IPS-NIHi7 (cell line): Measurements from ENCODE around the gene HCN2.

ENCODE experiments used
- DNase-seq: peaks from one replicate; pipeline ENCODE4 v3.0.0; 2012; ENCODE audit warnings: mixed read lengths; ENCODE audit errors: extremely low spot score

The HCN2 gene

DNA sequence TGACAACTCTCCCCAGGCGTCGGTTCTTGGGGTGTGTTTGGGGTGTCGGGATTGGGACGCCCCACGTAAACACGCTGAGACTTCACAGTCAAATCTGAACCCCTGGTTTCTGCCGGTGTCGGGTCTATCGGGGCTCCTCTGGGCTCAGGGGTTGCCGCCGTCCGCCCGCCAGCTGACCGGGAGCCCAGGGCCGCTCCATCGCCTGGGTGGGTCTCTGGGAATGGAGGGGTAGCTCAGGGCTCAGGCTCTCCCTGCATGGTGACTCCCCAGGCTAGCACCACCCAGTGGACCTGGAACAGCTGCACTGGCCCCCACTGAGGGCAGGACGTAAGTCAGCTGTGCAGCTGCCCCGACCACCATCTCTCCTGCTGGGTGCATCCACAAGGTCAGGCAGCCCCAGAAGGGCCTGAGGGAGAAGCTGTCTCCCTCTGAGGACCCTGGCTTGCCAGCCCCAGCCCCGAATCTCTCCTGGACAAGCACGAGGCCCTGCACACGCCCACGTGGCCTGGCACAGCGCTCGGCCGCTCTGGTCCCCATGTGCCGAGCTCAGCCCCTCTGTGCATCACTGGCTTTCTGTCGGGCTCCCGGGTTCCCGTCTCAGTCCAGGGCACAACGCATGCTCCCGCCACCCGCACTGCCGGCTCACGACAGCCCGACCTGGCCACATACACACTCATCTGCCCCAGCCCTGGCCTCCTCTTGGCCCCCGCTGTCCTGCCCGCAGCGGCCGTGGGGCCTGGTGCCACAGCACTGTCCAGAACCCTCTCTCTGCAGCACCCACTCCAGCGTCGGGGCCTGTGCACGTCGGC is 67.3 kb downstream of the HCN2 start:
- no peak for DNase-seq

DNA sequence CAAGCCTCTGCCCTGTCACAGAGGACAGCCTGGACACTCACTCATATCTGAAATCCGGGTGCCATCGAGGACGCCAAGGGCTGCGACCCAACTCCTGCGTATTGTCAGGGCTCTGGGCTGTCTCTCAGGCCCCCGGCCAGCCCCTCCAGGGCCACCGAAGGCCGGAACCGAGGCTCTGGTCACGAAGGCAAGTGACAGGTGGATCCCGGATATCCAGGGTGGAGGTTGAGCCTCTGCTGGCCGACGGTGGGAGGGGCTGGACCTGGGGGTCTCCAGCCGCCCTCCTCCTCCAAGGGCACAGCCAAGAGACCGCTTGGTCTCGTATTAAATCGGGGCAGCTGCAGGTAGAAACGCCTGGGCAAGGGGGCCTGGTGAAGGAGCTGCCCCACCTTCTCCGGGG is 67.9 kb downstream of the HCN2 start:
- no peak for DNase-seq

DNA sequence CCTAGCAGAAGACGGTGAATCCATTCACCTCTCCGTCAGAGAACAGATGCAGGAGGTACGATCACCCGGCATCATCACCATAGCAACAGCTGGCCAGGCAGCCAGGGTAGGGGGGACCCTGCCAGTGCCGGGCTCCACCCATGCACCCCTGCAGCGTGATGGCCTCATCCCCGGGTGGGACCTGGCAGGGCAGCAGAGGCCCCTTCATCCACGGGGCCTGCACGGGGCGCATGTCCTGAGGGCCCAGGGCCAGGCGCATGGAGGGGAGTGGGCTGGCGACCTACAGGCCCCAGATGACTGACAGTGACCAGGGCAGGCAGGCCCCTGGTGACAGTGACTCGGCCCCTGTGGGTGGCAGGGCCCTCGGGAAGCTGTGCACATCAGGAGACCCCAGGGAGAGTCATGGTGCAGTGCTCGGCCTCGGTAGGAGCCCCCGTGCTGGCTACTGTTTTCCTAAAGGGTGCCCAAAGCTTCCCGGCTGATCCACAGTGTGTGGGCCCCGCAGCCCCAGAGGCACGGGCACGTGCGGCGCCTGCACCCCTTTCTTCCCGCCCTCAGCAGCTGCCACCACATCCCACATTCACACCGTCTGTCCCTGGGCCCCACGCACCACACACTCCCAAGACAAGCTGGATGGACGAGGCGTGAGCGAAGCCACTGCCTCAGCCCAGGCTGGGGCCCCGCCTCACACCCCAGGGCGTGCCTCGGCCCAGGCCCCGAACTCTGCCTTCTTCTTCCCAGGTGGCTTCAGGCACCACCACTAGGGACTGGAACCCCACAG is 68.6 kb downstream of the HCN2 start:
- no peak for DNase-seq

DNA sequence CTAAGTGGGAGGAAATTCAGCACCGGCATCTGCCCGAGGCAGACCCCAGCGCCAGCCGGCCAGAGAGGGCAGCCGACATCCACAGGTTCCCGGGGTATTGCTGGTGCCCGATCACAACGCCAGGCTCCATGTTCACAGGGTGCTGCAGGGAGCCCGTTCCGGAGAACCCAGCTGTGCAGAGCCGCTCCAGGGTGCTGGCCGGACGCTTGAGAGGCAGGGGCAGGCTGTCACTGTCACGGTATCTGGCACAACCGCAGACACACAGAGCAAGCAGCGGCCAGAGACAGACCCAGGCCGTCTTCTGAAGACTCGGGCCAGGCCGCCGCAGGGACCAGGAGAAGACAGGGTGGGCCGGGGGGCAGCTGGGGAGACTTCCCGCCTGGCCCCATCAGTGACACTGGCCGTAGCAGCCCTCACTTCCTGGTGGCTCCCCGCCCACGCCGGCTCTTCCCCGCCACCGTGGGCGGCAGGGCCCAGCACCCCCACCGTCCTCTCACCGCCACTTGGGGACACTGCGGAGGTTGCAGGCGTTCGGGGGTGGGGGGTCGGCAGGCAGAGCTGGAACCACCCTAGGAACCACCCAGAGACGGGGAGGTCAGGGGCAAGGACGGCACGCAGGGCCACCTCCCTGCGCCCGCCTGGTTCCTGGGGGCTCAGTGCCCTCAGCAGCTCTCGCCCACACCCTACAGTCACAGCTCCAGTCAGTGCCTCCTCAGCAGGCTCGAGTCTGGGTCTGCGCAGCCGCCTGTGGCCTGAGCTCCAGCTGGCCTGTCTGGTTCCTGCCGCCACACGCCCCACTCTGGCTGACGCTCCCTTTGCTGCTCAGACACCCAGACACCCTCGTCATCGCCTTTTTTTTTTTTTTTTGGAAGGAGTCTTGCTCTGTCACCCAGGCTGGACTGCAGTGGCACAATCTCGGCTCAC is 69.5 kb downstream of the HCN2 start:
- DNase-seq, result no peak

DNA sequence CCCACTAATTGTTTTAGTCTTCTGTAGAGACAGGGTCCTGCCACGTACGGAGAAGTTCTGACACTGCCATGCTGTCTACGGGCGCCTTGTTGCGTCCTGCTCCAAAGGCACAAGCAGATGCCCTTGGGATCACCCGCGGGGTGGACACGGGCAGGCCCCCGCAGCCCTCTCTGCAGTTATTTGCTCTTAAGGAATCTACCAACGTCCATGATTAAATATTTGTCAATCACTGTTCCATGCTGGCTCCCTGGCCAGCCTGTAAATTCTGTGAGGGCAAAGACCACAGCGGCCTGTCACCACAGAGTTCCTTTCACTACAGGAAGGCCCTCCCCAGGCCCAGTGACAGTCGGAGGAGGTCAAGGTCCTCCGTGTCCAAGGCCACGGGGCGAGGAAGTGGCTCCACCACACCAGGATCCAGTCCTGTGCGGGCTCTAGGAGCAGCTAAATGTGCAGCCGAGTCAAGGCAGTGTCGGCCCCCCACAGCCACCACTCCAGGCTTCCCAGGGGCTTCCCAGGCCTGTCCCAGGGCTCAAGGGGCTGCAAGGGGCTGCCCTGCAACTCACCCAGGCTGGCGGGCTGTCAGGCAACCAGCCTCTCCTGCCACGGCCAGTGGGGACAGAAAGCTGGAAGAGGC is 71.2 kb downstream of the HCN2 start:
- DNase-seq, result no peak

DNA sequence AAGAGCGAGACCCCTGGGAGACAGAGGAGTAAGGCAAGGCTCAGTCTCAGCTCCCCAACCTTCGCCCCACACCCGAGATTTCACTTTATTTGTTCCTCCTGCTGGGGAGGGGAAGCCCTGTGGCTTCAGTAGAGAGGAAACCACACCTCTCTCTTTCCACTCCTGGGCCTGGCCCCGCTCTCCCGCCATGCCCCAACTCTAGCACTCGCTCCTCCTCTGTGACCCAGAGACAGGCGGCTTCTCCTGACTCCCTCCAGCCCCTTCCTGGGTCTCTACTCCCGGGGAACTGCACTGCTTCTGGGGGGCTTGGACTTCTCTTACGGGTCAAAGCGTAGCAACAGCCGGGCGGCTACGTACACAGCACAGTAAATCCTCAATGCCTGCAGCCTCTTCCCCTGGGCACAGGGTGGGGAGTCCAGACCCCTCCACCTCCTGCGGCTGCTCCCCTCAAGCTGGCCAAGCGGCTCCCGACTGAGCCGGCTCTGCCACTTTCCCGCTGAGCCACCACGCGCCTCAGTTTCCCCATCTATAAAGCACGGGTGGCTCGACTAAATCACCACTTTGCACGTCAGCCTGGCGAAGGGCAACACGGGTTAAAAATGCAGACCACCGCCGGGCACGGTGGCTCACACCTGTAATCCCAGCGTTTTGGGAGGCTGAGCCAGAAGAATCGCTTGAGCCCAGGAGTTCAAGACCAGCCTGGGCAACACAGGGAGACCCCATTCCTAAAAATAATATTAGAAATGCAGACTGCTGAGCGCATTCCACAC is 71.9 kb downstream of the HCN2 start:
- no peak for DNase-seq

DNA sequence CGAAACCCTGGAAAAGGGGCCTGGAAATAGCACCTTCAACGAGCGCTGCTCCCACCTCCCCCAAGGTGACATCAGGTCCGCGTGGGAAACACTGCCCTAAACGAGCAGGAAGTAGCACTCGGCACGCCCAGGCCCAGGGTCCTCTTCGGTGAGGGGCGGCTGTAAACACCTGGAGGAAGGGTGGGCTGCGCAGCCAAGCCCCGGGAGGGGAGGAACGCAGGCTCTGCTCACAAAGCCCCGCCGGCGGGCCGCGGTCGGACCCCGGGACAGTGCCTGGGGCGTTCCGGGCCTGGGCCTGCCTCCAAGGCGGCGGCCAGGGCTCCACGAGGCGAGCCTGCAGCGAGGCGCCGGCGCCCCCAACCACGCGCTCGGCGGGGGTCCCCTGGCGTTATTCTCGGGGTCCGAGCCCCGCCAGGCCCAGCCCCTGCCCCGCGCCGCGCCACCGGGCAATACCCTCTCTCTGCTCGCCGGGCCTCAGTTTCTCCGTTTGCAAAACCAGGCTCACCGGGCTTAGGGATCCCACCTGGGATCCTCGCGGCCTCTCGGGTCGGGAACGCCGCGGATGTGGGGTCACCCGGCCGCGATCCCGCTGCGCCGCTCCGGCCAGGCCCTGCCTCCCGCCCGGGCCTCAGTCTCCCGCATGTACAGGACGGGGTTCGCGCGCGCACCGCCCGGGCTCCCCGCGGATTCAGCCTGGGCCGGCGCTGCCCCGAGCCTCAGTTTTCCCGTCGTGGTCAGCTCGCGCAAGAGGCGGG is 72.7 kb downstream of the HCN2 start:
- peak; percentile 57 for DNase-seq

DNA sequence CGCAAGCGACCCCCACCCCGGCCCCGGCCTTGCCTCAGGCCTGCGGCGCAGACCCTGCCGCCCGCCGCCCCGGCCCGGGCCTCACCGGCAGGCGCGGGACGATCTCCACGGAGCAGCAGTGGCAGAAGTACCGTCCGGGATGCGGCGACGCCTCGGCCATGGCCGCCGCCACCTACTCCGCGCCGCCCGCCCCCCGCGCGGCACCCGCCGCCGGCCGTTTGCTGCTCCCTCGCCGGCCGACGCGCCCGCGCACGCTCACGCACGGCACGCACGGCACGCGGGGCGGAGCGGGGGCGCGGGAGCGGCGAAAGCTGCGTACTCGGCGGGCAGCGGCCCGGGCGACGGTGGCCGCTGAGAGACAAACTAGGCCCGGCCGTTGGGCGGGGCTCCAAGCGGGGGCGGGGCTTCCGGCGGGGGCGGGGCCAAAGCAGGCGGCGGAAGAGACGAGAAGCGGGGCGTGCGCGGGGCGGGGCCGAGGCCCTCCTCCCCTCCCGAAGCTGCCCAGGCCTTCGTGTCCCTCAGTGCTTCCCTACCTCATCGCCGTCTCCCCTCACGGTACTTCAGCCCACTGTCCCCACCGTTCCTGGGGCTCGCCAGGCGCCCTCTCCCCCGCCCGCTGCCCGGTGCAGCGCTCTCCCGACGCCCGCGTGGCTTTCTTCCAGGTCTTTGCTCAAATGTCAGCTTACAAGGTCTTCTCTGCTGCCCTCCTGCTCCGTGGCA is 73.4 kb downstream of the HCN2 start, which contains the start of gene RNF126:
Gene RNF126, minus strand, starts transcription at position 253 of the 720 bp plus-strand sequence. Its CDS starts 93 bp downstream, at position 160.
- DNase-seq, result peak; percentile 96

DNA sequence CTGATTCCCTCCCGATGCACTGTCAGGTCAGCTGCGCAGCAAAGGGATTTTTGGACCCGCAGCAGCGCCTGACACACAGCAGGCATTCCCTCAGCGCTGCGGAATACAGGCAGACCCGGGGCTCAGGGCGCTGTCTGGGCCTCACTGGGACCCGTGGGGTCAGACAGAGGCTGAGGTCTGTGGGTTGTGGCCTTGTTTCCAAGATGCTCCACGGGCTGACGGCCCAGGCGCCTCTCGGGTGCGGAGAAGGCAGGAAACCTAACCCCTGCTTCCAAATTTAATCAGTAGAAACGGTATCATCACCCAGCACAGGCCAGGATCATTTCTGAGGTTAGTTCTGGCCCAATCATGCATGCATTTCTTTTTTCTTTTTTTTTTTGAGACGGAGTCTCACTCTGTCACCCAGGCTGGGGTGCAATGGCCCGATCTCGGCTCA is 74.0 kb downstream of the HCN2 start:
- no peak for DNase-seq

DNA sequence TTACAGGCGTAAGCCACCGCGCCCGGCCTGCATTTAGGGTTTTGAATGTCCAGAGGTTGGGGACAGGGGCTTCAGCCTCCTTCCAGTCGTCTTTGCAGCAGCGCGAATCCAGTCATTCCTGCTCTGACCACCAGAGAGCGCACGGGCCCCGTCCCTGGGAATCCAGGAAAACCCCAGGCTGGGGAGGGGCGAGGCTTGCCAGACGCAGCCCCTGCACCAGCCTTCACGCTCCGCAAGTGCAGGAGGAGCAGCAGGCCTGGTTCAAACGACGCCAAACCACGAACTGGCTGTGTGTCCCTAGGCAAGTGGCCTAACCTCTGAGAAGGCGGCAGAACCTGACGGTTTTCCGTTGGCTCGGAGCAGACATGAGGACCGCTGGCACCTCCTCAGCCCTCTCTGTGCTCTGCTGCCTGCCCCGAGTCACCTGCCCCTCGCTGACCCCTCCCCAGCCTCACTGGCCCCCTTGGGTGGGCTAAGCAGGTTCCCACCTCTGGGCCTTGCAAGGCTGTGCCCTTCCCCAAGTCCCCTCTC is 75.3 kb downstream of the HCN2 start:
- peak; percentile 95 for DNase-seq
